Activated CD4-positive, alpha-beta T cell treated with anti-CD3 and anti-CD28 coated beads, Interleukin-2, amount 50 U/mL, for 1 hour (primary cell): ENCODE results near the gene NEDD4L.

Experiments used
- DNase-seq: peaks from one replicate; pipeline ENCODE4 v3.0.0-alpha.2; 2020

NEDD4L gene

GRCh38 chr18:58300867-58301266, 256.8 kb downstream of the NEDD4L start:
- DNase-seq, result no peak

GRCh38 chr18:58302811-58303210, 258.8 kb downstream of the NEDD4L start:
- no peak for DNase-seq

GRCh38 chr18:58303363-58303762, 259.3 kb downstream of the NEDD4L start:
- DNase-seq, result no peak

- no peak for DNase-seq
Measured at GRCh38 chr18:58305792-58306191, 261.8 kb downstream of the NEDD4L start.

- no peak for DNase-seq
Measured at GRCh38 chr18:58307441-58307840, 263.4 kb downstream of the NEDD4L start.

GRCh38 chr18:58308463-58308862, 264.4 kb downstream of the NEDD4L start:
- DNase-seq, result no peak

GRCh38 chr18:58309099-58309498, 265.1 kb downstream of the NEDD4L start:
- no peak for DNase-seq

GRCh38 chr18:58309610-58310239, 265.7 kb downstream of the NEDD4L start:
- no peak for DNase-seq

- DNase-seq, result peak; percentile 44
Measured at GRCh38 chr18:58310517-58310916, 266.5 kb downstream of the NEDD4L start.

GRCh38 chr18:58311390-58311789, 267.4 kb downstream of the NEDD4L start:
- no peak for DNase-seq

- no peak for DNase-seq
Measured at GRCh38 chr18:58313491-58314032, 269.5 kb downstream of the NEDD4L start.

- no peak for DNase-seq
Measured at GRCh38 chr18:58314284-58314683, 270.3 kb downstream of the NEDD4L start.

- DNase-seq, result no peak
Measured at GRCh38 chr18:58315041-58315440, 271.0 kb downstream of the NEDD4L start.

- no peak for DNase-seq
Measured at GRCh38 chr18:58315739-58316215, 271.8 kb downstream of the NEDD4L start.

- no peak for DNase-seq
Measured at GRCh38 chr18:58316396-58317342, 272.6 kb downstream of the NEDD4L start.

GRCh38 chr18:58319719-58320118, 275.7 kb downstream of the NEDD4L start:
- DNase-seq, result no peak

- no peak for DNase-seq
Measured at GRCh38 chr18:58320907-58321561, 277.0 kb downstream of the NEDD4L start.

GRCh38 chr18:58321986-58322385, 278.0 kb downstream of the NEDD4L start:
- DNase-seq, result peak; percentile 50

GRCh38 chr18:58322464-58322863, 278.4 kb downstream of the NEDD4L start:
- no peak for DNase-seq

GRCh38 chr18:58323866-58324762, 280.1 kb downstream of the NEDD4L start:
- no peak for DNase-seq

GRCh38 chr18:58324824-58325480, 280.9 kb downstream of the NEDD4L start:
- DNase-seq, result no peak

- DNase-seq, result no peak
Measured at GRCh38 chr18:58325494-58325893, 281.5 kb downstream of the NEDD4L start.
